Neuronal stem cell (in vitro differentiated cells): Measurements from ENCODE around the gene WDR48.

Experiments
- DNase-seq: peaks from one replicate; pipeline ENCODE4 v3.0.0-alpha.2; 2013; ENCODE audit warnings: low spot score
- H2AFZ ChIP-seq: one replicate; pipeline ENCODE4 v1.6.1; 2013; ENCODE audit warnings: mild to moderate bottlenecking, low read length, inconsistent platforms
- H2AK5ac ChIP-seq: 2 replicates; pipeline ENCODE4 v1.6.1; 2013; ENCODE audit warnings: low read depth, mild to moderate bottlenecking, inconsistent platforms, low read length, moderate library complexity, mixed read lengths
- H2BK120ac ChIP-seq: 2 replicates; pipeline ENCODE4 v1.6.1; 2013; ENCODE audit warnings: low read depth, mild to moderate bottlenecking, inconsistent platforms, low read length, moderate library complexity, mixed read lengths
- H2BK12ac ChIP-seq: one replicate; pipeline ENCODE4 v1.6.1; 2013; ENCODE audit warnings: low read length, inconsistent platforms
- H2BK15ac ChIP-seq: 2 replicates; pipeline ENCODE4 v1.6.1; 2013; ENCODE audit warnings: mild to moderate bottlenecking, low read length, inconsistent platforms, mixed read lengths
- H2BK5ac ChIP-seq: one replicate; pipeline ENCODE4 v1.6.1; 2013; ENCODE audit warnings: inconsistent platforms, mild to moderate bottlenecking, low read length, moderate library complexity
- H3K14ac ChIP-seq: one replicate; pipeline ENCODE4 v1.6.1; 2013; ENCODE audit warnings: low read length, inconsistent platforms
- H3K18ac ChIP-seq: 2 replicates; pipeline ENCODE4 v1.6.1; 2013; ENCODE audit warnings: low read length, inconsistent platforms
- H3K23ac ChIP-seq: 2 replicates; pipeline ENCODE4 v1.6.1; 2013; ENCODE audit warnings: low read depth, mild to moderate bottlenecking, mixed read lengths, low read length, inconsistent platforms; ENCODE audit not compliant: poor library complexity
- H3K27ac ChIP-seq: replicated peaks from 3 replicates; pipeline ENCODE4 v1.5.1; 2013; ENCODE audit warnings: low read length, inconsistent platforms
- H3K27me3 ChIP-seq, 3 experiments: 2 replicates each; pipeline ENCODE4 v1.6.1; 2013; ENCODE audit warnings: low read length in 3 of 3, mild to moderate bottlenecking in 2 of 3, inconsistent platforms in 1 of 3, low read depth in 1 of 3, mixed read lengths in 1 of 3, moderate library complexity in 1 of 3; ENCODE audit not compliant: control insufficient read depth in 3 of 3, insufficient read depth in 3 of 3
- H3K36me3 ChIP-seq, 2 donors: replicated peaks in 1 of 2; 2 replicates each; pipeline ENCODE4 v1.6.1; 2013; ENCODE audit warnings: low read length in 2 of 2; ENCODE audit not compliant: control insufficient read depth in 2 of 2, insufficient read depth in 2 of 2
- H3K4ac ChIP-seq: 2 replicates; pipeline ENCODE4 v1.6.1; 2013; ENCODE audit warnings: inconsistent platforms, mild to moderate bottlenecking, low read length, moderate library complexity
- H3K4me1 ChIP-seq, 2 donors: 1 replicate in 1 of 2; 2 replicates in 1 of 2; pipeline ENCODE4 v1.6.1; 2013; ENCODE audit warnings: low read length in 2 of 2, low read depth in 1 of 2; ENCODE audit not compliant: control insufficient read depth in 2 of 2, insufficient read depth in 1 of 2
- H3K4me2 ChIP-seq: one replicate; pipeline ENCODE4 v1.6.1; 2013; ENCODE audit warnings: mild to moderate bottlenecking, low read length, inconsistent platforms; ENCODE audit not compliant: insufficient read depth, poor library complexity, severe bottlenecking
- H3K4me3 ChIP-seq, 2 donors: 2 replicates each; pipeline ENCODE4 v1.5.1; 2013; ENCODE audit warnings: low read length in 2 of 2, mild to moderate bottlenecking in 2 of 2, inconsistent platforms in 1 of 2, moderate library complexity in 1 of 2
- H3K79me1 ChIP-seq: one replicate; pipeline ENCODE4 v1.6.1; 2013; ENCODE audit warnings: low read depth, mild to moderate bottlenecking, inconsistent platforms, low read length, moderate library complexity
- H3K9ac ChIP-seq: one replicate; pipeline ENCODE4 v1.6.1; 2013; ENCODE audit warnings: mild to moderate bottlenecking, low read depth, low read length, inconsistent platforms; ENCODE audit not compliant: poor library complexity
- H3K9me3 ChIP-seq, 2 donors: replicated peaks in 1 of 2; 2 replicates each; pipeline versions ENCODE3 to v1.6.1; 2013; ENCODE audit warnings: low read length in 2 of 2, mild to moderate bottlenecking in 2 of 2, inconsistent platforms in 1 of 2, low read depth in 1 of 2, mixed read lengths in 1 of 2, moderate library complexity in 1 of 2; ENCODE audit not compliant: control insufficient read depth in 2 of 2, insufficient read depth in 1 of 2
- H4K8ac ChIP-seq: one replicate; pipeline ENCODE4 v1.6.1; 2013; ENCODE audit warnings: low read depth, mild to moderate bottlenecking, inconsistent platforms, low read length, moderate library complexity
- H4K91ac ChIP-seq: one replicate; pipeline ENCODE4 v1.6.1; 2013; ENCODE audit warnings: low read length, low read depth, mild to moderate bottlenecking, inconsistent platforms; ENCODE audit not compliant: poor library complexity
- WGBS, 2 donors: extraction: QIAGEN DNeasy Blood & Tissue Kit; methylation state at CpG; one replicate each; pipeline ENCODE4 v1.1.7; 2013; ENCODE audit warnings: missing lambda C conversion rate in 2 of 2, mixed read lengths in 1 of 2; ENCODE audit not compliant: insufficient read length in 2 of 2, insufficient replicate concordance in 1 of 2; ENCODE audit errors: extremely low coverage in 2 of 2; 5-methylcytosine and 5-hydroxymethylcytosine counted together

WDR48 gene

DNA sequence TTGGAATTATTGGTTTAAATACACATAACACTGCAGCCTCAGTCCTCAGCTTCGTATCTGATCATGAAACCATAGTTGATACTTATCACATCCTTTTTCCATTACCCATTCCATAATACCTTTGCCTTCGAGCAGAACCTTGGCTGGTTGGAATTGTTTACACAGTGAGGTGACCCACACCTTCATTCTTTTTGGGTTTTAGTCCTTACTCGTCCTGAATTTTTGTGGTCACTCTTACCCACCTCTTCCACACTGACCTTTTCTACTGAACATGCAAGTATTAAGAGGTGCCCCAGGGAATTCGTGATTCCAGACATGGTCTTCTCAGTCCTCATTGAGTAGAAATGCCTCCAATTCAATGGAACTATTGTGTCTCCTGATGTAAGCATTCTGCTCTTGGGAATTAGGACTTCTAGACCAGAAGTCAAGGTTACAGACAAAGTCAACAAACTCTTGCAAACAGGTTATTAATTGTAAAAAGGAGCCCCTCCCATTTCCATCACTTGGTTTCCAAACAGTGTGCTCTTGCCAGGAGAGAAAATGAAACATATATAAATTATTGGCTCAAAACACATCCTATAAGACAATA lies 37.8 kb upstream of the WDR48 start:
- no peak overlapping the region for H2BK12ac ChIP-seq
- WGBS, 2 donors: no CpG with 5 or more reads among the region's 4 CpGs
- no peak overlapping the region for H3K23ac ChIP-seq
- H3K4ac ChIP-seq: no peak overlapping the region
- no peak overlapping the region for H4K91ac ChIP-seq
- no peak overlapping the region for H3K4me2 ChIP-seq
- H3K9ac ChIP-seq: no peak overlapping the region
- no peak overlapping the region for H2AK5ac ChIP-seq
- no peaks in the 10 kb centered on the region for H3K9me3 ChIP-seq
- no peak overlapping the region for H2BK5ac ChIP-seq
- no peak overlapping the region for H4K8ac ChIP-seq
- H2BK120ac ChIP-seq: no peak overlapping the region
- no peak overlapping the region for H2BK15ac ChIP-seq
- H3K36me3 ChIP-seq: no peaks in the 10 kb centered on the region
- H3K4me1 ChIP-seq: peaks cover 0 to 2% of the 10 kb centered on the region in 2 donors
- H3K27me3 ChIP-seq: peaks cover 0 to 3% (median 0%) of the 10 kb centered on the region in 3 experiments
- no peak overlapping the region for H3K4me3 ChIP-seq
- H3K14ac ChIP-seq: no peak overlapping the region
- H2AFZ ChIP-seq: no peak overlapping the region
- no peak overlapping the region for H3K27ac ChIP-seq
- H3K79me1 ChIP-seq: no peaks in the 10 kb centered on the region
- no peak for DNase-seq
- no peak overlapping the region for H3K18ac ChIP-seq

DNA sequence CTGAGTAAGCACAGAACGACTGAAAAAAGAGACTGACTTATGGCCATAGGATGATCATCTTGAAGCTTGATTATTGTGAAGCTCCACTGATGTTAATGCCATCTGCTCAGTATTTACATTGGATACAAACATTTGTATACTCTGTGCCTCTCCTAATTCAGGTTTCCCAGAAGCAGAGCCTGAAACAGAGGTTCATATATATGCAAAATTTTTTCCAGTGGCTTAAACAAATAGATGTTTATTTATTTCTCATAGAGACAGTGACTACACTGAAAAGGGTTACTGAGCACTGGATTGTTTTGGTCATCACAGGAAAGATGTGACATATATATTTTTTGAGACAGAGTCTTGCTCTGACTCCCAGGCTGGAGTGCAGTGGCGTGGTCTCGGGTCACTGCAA lies 36.4 kb upstream of the WDR48 start:
- H4K8ac ChIP-seq: no peak overlapping the region
- no peaks in the 10 kb centered on the region for H3K36me3 ChIP-seq
- no peak overlapping the region for H3K4ac ChIP-seq
- no peak overlapping the region for H3K4me3 ChIP-seq
- no peak for DNase-seq
- peaks cover 0 to 3% (median 0%) of the 10 kb centered on the region in 3 experiments for H3K27me3 ChIP-seq
- H2AK5ac ChIP-seq: no peak overlapping the region
- H3K4me1 ChIP-seq: peaks cover 0 to 2% of the 10 kb centered on the region in 2 donors
- no peak overlapping the region for H3K18ac ChIP-seq
- H3K79me1 ChIP-seq: no peaks in the 10 kb centered on the region
- H3K4me2 ChIP-seq: no peak overlapping the region
- no peak overlapping the region for H4K91ac ChIP-seq
- H3K9me3 ChIP-seq: no peaks in the 10 kb centered on the region
- no peak overlapping the region for H3K14ac ChIP-seq
- WGBS, 2 donors: no CpG with 5 or more reads among the region's 3 CpGs
- H2AFZ ChIP-seq: no peak overlapping the region
- H2BK5ac ChIP-seq: no peak overlapping the region
- no peak overlapping the region for H3K23ac ChIP-seq
- H2BK15ac ChIP-seq: no peak overlapping the region
- no peak overlapping the region for H3K27ac ChIP-seq
- no peak overlapping the region for H3K9ac ChIP-seq
- no peak overlapping the region for H2BK120ac ChIP-seq
- H2BK12ac ChIP-seq: no peak overlapping the region

DNA sequence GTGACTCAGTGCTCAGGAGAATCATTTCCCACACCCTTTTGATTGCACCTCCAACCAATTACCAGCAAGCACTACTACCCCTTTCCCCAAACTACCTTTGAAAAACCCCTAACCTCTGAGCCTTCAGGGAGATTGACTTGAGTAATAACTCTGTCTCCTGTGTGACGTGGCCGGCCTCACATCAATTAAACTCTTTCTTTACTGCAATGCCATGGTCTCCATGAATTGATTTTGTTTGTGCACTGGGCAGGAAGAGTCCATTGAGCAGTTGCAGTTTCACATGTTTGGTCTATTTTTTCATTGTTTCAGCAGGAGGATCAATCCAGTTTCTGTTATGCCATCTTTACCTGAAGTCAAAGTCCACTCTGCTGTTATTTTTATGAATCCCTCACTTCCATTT lies 32.5 kb upstream of the WDR48 start:
- Histone ChIP-seq H3K4me1 (no peaks in the 10 kb centered on the region), H3K9me3 (no peaks in the 10 kb centered on the region), H3K9ac (no peak overlapping the region), H3K18ac (no peak overlapping the region), H3K4me2 (no peak overlapping the region), H4K8ac (no peak overlapping the region), H3K27ac (no peak overlapping the region), H2BK5ac (no peak overlapping the region), H4K91ac (no peak overlapping the region), H3K4me3 (no peak overlapping the region), H2AFZ (no peak overlapping the region), H2AK5ac (no peak overlapping the region), H2BK120ac (no peak overlapping the region), H2BK12ac (no peak overlapping the region), H3K14ac (no peak overlapping the region), H3K4ac (no peak overlapping the region), H3K23ac (no peak overlapping the region), H3K79me1 (no peaks in the 10 kb centered on the region), H3K27me3 (peaks cover 0 to 3% (median 0%) of the 10 kb centered on the region in 3 experiments), H3K36me3 (no peaks in the 10 kb centered on the region), H2BK15ac (no peak overlapping the region)
- no peak for DNase-seq
- WGBS, 2 donors: no CpG with 5 or more reads among the region's 2 CpGs

DNA sequence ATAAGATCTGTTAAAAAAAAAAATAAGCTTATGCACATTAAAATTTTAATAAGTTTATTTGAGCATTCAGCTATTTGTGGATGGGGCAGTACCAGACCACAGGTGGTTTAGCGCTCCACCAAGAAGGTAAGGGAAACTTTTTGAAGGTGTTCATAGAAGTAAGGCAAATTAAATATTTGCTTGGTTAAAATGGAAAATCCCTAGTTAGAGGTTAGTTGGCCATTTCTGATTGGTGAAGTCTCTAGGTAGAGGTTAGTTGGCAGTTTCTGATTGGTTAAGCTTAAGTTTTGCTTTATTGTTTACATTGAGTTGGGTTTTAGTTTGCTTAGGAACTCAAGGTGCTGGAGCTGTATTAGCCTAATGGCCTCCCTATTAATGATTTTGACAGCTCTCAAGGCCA lies 30.8 kb upstream of the WDR48 start:
- Histone ChIP-seq H3K4ac (no peak overlapping the region), H3K4me3 (no peak overlapping the region), H3K79me1 (no peaks in the 10 kb centered on the region), H3K18ac (no peak overlapping the region), H2AFZ (no peak overlapping the region), H3K4me1 (peaks cover 0 to 4% of the 10 kb centered on the region in 2 donors), H2BK12ac (no peak overlapping the region), H3K4me2 (no peak overlapping the region), H3K23ac (no peak overlapping the region), H3K9ac (no peak overlapping the region), H2BK15ac (no peak overlapping the region), H4K91ac (no peak overlapping the region), H2BK120ac (no peak overlapping the region), H3K27me3 (peaks cover 0 to 3% (median 0%) of the 10 kb centered on the region in 3 experiments), H3K9me3 (no peaks in the 10 kb centered on the region), H3K36me3 (no peaks in the 10 kb centered on the region), H3K14ac (no peak overlapping the region), H4K8ac (no peak overlapping the region), H3K27ac (no peak overlapping the region), H2BK5ac (no peak overlapping the region), H2AK5ac (no peak overlapping the region)
- DNase-seq: no peak
- WGBS, 2 donors: no CpG with 5 or more reads among the region's 1 CpG
